Stimulated activated CD4-positive, alpha-beta T cell treated with anti-CD3 and anti-CD28 coated beads, Interleukin-1b, Interleukin-23, amount 100 ng/mL, for 24 hours (primary cell): ENCODE measurements around the gene LRMDA.

Experiments used
- DNase-seq, 4 experiments: peaks; one replicate each; pipeline ENCODE4 v3.0.0-alpha.2; 2020; ENCODE audit warnings: low read depth in 4 of 4, low spot score in 1 of 4

The LRMDA gene

DNA sequence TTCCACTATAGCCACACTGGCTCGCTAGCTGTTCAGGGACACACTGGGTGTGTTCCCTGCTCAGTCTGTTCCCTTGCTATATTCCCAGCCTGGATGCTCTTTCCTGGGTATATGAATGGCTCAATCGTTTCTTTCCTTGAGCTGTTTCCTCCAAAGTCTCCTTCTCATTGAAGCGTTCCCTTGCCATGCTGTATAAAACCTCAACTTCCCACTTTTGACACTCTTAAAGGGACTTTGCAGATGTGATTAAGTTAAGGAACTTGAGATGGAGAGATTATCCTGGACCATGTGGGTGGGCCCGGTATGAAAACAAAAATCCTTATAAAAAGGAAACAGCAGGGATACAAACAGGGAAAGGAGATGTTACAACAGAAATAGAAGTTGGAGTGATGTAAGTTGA lies 973.1 kb downstream of the LRMDA start:
- DNase-seq: no peak

DNA sequence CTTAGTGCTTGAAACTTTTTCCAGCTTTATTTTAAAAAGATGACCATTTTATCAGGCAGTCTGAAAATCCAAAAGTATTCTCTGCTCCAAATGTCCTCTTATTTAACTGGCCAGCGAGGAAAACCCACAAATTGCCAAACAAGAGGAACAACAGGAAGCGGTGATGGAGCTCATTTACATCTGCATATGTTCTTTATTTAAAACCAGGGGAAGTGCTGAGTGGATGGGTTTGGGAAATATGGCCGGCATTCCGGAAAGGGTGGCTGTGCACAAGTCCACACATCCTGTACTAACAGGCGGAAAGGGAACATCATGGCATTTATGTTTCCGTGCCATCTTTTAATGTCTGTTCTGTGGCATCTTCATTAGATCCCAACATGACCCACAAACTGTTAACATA lies 974.5 kb downstream of the LRMDA start:
- no peak for DNase-seq

DNA sequence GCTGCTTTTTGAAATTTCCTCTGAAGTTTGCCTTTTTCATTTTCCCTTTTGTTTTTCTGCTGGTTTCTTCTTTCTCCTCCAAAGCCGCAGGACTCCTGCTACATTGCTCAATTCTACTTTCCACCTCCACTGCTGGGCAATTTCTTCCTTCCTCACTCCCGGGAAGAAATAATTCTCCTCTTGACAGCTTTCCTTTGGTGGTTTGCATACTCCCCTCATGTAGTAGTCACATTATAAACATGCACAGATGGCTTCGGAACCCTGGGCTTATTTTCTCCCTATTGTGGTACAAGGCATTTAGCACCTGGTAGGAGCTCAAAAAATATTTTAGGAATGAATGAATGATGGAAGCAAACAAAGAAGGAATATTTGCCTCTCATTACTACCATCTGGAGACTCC lies 977.2 kb downstream of the LRMDA start:
- no peak for DNase-seq

DNA sequence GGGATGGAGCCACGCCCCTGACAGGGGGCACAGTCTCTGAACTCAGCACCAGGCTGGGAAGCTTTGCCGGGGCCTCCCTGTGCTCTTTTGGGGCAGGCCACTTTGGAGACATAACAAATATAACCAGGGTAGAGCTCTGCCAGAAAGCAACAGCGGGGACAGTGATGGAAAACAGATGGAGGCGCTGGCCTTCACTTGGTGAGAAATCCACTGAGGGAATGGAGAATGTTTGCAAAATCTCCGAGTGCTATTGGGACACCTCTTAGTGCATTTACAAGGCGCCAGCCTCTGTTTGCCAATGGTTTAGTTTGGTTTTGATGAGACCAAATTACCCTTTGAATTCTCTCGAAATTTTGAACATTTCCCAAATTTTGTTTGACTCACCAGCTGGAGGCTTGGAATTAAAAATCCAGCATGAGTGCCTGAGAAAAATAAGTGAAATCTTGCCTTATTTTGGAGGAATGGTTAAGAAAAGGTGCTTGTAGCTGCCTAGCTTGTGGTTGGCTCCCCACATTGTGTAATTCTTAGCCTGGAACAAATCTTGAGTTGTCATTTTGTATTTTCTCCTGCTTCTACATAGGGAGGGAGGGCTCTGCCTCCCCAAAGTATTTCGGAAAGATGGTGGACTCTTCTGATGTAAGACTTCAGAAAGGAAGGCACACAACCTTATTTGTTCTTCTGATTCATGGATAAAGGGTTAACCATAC lies 980.5 kb downstream of the LRMDA start:
- no peak for DNase-seq

DNA sequence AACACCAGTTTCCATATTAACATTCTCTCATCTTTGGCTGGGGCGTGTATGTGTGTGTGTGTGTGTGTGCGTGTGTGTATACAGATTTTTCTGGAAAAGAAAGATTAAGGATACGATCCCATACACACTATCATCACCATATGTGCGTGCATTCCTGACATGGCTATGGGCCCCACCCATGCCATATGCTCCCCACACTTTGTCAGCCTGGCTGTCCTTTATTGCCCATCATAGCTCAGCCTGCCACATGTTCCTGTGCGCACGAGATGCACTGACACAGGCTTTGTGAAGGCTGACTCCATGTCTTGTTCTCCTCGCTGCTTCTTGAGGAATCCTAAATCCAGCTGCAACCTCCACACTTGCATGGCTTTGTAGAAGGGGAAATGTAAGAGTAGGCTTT lies 984.1 kb downstream of the LRMDA start:
- no peak for DNase-seq

DNA sequence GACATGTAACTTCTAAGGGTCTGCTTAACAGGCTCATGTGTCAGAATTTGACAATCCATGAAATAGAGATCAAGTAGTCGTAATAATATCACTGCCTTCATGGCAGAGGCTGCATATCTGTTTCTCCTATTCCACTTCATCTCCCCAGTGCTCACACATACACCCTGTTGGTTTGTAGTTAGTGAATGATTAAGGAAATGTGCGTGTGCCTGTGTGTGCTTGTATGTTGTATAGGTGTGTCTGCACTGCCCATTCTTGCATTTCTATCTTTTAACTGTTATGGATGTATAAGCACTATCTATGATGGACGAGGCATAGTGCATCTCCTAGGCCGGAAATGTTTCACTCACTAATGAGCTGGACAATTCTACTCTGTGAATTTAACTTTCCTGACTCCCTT lies 985.2 kb downstream of the LRMDA start:
- no peak for DNase-seq

DNA sequence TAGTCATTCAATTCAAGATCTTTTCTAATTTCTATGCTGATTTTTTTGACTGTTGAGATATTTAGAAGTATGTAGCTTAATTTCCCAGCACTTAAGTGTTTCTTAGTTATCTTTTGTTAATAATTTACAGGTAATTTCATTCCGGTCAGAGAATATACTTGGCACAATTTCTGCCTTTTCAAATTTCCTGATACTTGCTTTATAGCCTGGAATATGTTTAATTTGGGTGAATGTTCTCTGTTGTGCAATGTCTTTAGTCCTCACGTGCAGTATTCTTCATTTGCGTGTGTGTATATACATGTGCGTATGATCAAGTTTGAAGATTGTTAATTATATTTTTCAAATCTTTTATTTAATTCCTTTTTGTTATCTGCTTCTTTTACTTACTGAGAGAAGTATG lies 989.3 kb downstream of the LRMDA start:
- no peak for DNase-seq

DNA sequence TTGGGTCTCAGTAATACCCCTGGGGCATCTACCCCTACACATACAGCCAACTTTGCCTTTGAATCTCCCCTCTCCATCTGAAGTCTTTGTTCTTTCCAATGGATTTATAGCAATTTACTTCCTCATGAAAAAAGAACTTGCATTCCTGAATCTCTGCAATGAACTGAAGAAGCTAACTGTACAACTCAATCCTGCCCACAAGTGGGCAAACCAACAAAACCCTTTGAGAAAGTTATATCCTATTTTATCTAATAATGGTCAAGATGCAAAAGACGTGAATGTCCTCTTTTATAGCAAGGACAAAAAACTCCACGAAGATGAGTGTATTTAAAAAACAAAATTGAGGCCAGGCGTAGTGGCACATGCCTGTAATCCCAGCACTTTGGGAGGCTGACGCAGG lies 991.3 kb downstream of the LRMDA start:
- DNase-seq: no peak

DNA sequence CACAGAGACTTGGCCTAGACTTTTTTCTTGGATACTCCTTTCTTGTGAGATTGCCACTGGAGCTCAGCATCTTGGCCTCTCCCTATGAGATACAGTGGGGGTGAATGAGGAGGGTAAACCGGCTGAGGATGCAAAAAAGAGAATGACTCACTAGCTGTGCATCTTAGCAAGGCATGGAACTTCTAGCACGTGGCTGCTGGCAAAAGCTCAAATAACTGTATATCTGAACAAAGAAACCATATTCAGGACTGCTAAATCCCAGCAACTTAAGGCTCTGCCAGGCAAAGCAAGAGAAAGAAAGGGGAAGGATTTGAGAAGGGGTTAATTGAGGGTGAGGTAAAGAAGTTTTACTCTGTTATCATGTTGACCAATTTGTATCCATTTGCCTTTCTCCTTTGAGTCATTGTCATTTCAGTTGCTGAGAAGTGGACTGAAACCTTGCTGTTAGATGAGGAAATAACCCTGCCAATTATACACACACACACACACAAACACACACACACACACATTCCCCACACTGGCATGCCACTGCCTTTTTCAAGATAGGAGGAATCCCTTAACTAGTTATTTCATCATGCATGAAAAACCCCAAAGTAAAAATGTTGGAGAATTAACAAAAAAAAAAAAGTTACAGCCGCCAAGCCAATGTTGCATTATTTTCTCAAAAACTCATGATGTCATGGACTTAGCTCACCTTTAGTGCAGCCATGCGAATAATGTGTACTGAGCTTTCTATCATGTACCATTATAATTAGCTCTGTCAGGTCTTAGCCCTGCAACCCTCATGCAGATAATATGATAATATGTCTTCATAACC lies 997.3 kb downstream of the LRMDA start:
- no peak for DNase-seq

DNA sequence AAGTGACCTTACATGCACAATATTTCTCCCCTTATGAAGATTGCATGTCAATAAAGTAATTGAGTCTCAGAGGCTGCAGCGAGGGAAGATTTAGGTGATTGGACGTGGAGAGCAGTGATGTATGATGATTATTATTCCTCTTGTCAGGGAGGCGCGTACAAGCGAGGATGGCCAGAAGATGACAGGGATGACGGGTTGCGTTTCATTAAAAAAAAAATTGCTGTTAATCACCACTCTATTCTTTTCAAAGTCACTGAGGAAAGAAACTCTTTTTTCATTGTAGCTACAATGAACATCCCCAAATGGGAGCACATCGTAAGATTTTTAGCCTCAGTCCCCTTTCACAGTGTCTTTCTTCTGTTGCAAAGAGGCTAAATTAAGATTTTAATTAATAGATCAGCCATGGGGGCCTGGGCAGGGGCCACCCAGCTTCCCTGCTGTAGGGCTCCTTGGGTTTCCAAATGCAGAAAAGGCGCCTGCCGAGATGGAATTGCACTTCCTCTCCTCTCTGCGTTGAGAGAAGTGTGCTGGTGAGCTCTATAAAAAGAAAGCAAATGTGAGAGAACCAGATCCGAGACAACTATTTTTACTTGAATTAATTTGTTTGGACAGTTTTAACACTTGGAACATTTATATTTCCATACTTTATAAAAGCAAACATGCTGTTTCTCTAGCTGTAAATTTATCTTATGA lies 998.1 kb downstream of the LRMDA start:
- DNase-seq: no peak

DNA sequence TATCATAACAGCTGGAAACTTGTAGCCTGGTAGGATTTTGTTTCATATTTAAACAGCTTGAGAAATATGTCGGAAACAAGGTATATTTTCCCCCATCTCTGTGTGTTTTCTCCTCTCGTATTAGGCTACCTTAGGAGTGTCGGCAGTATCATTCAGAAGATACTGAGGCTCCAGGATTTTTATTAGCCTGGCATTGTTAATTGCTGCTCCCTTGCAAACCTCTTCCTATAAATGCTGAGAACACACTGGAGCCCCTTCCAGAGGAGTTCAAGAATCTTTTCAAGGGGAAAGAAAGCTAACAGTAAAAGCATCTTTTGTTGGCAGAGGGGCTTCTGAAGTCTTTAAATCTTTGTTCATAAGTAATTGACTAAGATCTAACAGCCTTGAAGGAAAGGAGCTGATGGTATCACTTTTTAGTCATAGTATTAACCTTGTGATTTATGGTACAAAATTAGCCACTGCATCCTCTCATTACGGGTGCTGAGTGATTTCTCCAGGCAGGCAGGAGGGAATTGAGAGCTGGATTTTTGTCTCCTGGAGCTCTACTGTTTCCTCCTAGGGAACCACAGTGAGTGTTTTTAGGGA lies 998.7 kb downstream of the LRMDA start:
- no peak for DNase-seq

DNA sequence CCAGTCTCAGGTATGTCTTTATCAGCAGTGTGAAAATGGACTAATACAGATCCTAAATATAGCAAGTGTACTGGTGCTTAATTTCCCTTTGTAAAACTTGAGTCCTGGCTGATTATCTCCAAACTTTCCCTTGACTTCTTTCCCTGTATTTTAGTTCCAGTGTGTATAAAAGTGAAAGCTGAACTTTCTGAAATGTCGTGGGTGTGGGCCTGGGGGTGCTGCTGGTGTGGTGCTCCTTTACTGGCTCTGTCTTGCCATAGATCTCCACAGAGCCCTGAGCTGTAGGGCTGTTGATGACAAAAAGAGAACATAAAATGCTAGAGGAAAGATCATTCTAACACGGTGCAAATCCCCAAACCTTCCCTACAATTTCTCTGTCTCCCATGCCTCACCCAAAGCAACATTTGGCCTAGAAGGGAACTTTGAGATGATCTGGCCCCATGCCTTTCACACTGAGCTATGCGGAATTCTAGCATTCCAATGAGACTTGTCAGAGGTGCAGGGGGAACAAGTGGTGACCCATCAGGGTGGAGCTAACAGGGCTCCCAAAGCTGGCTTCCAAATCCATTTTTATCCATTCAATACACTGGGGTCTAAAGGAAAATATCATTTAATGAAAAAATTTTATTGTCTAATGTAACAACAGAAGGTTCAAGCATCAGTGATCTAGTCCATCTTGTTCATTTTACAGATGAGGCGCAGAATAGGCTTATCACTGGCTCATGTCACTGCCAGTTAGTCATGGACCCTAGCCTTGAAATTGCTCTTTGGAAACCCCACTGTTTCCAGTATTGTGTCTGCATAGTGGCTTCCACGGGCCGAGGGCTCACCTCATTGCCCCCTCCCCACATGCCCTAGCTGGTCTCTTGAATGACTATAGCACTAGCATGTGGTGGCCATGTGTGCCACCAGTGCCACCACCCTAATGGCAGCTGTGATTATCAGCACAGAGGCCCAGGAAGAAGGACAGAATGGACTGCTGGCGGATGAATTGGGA lies 1000.9 kb downstream of the LRMDA start:
- DNase-seq: no peak

DNA sequence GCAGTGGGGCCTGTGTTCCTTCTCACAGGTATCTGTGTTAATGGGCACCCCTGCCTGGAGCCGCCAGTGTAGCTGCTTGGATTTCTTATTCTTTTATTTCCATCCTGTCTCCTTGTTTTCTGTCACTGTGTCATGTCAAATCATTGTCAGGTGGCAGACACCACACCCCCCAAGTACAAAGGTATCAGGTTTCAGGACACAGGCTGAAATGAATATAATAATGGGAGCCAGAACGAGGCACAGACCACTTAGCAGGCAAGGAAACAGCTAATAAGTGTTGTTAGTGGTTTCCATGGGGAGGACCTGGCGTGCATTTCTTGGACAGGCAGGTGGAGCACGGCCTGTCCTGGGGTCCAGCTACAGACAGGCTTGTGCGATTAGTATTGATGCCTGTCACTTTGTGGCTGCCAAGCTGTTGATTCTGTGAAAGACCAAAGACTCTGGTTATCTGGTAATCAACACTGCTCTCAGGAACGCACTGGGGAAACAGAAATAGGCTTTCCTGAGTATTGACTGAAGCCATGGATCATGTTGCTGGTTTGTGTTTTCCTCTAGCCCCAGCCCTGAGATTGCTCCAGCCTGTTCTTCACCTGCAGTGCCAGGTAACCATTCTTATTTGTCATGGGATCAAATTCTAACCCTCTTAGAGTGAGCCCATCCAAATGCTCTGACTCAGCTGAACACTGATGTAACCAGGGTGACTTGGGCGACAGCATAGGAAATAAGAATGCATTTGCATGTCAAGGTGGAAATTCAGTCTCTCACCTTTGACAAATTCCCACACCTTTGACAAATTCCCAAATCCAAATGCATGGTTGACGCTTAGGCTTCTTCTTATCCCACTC lies 1002.0 kb downstream of the LRMDA start:
- DNase-seq: no peak

DNA sequence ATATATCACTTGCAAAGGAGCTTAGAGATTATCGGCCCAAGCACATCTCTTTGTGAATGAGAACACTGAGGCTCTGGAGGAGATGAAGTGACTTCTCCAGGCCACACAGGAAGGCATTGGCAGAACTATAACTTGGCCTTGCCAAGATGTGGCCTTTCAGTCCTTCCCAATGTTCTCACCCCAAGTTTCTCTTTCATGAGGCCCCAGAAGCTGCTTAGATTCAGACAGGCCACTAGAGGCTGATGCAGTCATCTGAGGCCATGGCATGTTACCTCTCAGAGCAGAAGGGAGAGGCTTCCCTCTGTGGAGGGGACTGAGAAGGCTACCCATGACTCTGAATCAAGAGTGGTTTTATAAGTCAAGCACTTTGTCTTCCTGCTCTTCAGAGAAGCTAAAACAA lies 1003.7 kb downstream of the LRMDA start:
- no peak for DNase-seq

DNA sequence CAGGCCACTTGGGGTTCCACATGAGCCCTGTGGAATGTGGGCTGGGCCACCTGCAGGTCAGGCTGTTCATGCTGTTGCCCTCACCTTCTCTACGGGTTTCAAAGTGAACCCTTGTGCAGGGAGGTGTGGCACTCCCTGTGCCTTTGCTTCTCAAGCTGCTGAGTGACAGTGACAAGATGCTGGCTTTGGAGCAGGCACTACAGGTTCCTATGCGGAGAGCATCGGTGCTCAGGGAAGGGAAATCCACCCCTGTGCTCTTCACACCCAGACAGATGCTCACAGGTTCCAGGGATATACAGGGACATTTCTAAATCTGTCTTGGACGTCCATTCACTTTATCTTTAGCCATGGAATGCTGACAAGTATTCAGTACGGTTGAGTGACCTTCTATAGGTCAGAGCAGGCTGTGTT lies 1005.0 kb downstream of the LRMDA start:
- no peak for DNase-seq

DNA sequence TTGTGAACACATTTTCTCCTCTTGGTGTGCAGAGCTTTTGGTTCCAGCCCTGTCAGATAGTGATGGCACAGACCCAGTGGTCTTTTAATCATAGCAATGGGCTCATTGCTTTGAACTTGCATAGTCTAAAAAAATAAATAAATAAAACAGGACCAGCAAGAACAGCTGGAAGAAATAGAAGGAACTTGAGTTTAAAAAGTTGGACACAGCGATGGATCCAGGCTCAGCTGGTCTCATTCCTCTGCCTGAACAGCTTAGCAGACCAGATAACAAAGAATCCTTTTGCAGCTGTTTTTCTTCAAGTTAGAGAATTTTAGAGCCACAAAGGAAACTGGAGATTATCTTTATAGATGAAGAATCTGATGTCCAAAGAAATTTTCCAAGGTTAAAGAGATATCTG lies 1005.6 kb downstream of the LRMDA start:
- DNase-seq: no peak

DNA sequence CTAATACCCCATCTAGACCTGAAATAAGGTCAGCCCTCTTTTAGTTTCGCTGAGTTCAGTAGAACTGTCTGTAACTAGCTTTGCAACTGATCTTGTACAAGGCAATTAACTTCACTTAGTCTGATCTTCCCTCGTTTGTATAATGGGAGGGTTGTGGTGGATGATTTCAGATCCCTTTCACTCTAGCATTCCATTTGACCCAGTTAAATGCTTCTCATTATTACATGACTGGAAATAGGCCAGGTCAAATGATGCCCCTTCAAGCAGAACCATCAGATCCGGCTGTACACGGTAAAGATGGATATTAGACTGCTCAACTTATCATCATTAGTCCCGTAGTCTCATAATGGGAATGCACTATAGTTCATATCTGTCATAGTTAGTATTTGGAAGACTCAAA lies 1009.0 kb downstream of the LRMDA start:
- DNase-seq: no peak

DNA sequence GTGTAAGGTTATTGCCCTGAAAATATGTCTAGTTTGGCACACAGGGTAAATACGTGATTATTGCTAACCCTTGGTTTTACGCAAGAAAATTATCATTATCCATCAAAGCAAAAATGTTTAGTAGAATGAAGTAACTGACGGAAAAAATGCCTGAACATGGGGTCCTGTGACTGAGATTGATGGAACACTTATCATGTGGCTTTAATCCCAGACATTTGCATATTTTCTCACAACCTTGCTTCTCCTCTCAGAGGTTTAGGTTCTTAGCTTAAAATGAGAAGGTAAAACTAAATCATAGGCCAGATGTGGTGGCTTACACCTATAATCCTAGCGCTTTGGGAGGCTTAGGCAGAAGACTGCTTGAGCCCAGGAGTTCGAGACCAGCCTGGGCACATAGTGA lies 1010.7 kb downstream of the LRMDA start:
- DNase-seq: no peak

DNA sequence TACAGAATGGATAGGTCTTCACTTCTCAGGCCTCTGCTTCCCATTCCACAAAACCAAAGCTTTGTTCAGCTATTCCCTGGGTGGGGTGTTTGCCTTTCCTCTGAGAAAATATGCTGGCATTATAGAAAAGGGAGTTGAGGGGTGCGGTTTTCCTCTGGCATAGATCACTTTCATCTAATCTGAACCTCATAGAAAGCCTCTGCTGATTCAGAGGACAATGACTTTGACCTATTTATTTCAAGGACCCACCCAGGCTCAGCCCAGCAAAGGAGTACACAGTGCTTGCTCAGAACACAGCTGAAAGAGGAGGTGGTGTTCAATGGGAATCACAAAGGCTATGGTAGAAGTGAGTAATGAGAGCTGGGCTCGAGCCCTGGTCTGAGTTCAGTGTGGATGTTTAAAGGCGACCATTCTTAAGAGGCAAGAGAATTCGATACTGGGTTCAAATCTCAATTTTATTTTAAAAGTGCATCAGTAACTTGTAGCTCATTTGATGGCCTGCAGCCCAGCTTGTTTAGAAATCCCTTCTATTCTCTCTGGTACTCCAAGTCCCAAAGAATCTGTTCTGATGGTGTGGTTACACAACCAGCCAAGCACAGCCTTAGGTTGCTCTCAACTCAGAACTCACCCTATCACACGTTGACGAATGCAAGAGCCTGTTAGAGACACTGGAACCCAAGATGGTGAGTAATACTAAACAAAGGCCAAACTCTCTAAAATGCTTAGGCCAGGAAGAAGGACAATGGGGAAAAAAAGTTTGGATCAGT lies 1012.8 kb downstream of the LRMDA start:
- no peak for DNase-seq
